DND-41 (cell line): ENCODE data around the gene SGK1.
"Not testable (repeated sequence)": the region's sequence is repeated elsewhere in the genome, so short reads cannot be mapped to it uniquely, and the experiment has no call there.

Experiments
- ATAC-seq: fragments of 200-7000 bp; cut with Tn5 transposase; 3 replicates; pipeline ENCODE4 v1.9.1; 2021; ENCODE audit warnings: low read depth; ENCODE audit not compliant: insufficient read depth
- DNase-seq: peaks from one replicate; pipeline ENCODE4 v3.0.0-alpha.2; 2020
- H2AFZ ChIP-seq: 2 replicates; pipeline ENCODE4 v1.6.0; 2012; ENCODE audit warnings: low read depth, low read length
- H3K27ac ChIP-seq: 2 replicates; pipeline ENCODE4 v1.5.1; 2012; ENCODE audit warnings: low read length, inconsistent platforms
- H3K27me3 ChIP-seq: fragments of 200-600 bp; sonication (generic); 2 replicates; pipeline ENCODE4 v1.6.0; 2012; ENCODE audit warnings: low read length, mild to moderate bottlenecking, inconsistent platforms; ENCODE audit not compliant: insufficient read depth, poor library complexity
- H3K36me3 ChIP-seq: 2 replicates; pipeline ENCODE4 v1.5.1; 2012; ENCODE audit warnings: low read length, inconsistent platforms; ENCODE audit not compliant: insufficient read depth
- H3K4me1 ChIP-seq: 2 replicates; pipeline ENCODE4 v1.5.1; 2012; ENCODE audit warnings: mild to moderate bottlenecking, low read length; ENCODE audit not compliant: insufficient read depth
- H3K4me2 ChIP-seq: 2 replicates; pipeline ENCODE4 v1.6.0; 2012; ENCODE audit warnings: mild to moderate bottlenecking, moderate library complexity, low read length, inconsistent platforms; ENCODE audit not compliant: insufficient read depth
- H3K4me3 ChIP-seq, 2 experiments: fragments of 200-600 bp in 1 of 2; shearing (Covaris generic) in 1 of 2; 2 replicates each; pipeline ENCODE4 v1.5.1; 2012 to 2016; ENCODE audit warnings: inconsistent platforms in 2 of 2, low read length in 2 of 2, mild to moderate bottlenecking in 2 of 2, low read depth in 1 of 2, moderate library complexity in 1 of 2
- H3K79me2 ChIP-seq: 2 replicates; pipeline ENCODE4 v1.6.0; 2012; ENCODE audit warnings: low read length, inconsistent platforms; ENCODE audit not compliant: insufficient read depth
- H3K9ac ChIP-seq: 2 replicates; pipeline ENCODE4 v1.6.0; 2012; ENCODE audit warnings: low read depth, mild to moderate bottlenecking, inconsistent platforms, low read length, moderate library complexity
- H3K9me3 ChIP-seq: 2 replicates; pipeline ENCODE4 v1.5.1; 2012; ENCODE audit warnings: low read length, moderate library complexity, mild to moderate bottlenecking, inconsistent platforms; ENCODE audit not compliant: insufficient read depth, severe bottlenecking
- H4K20me1 ChIP-seq: 2 replicates; pipeline ENCODE4 v1.6.0; 2012; ENCODE audit warnings: low read length; ENCODE audit not compliant: insufficient read depth
- EZH2 ChIP-seq: IDR thresholded peaks from 3 replicates; pipeline ENCODE4 v1.6.1; 2012; ENCODE audit warnings: borderline replicate concordance, low read depth, mild to moderate bottlenecking, moderate library complexity, low read length, inconsistent platforms; ENCODE audit not compliant: severe bottlenecking
- TF ChIP-seq, protein P1 (sequence below): IDR thresholded peaks from 2 replicates; pipeline ENCODE4 v1.5.1; 2012; ENCODE audit warnings: borderline replicate concordance, low read length, moderate library complexity, mild to moderate bottlenecking; ENCODE audit not compliant: poor library complexity, severe bottlenecking; ENCODE audit errors: extremely low read depth

SGK1 gene

DNA sequence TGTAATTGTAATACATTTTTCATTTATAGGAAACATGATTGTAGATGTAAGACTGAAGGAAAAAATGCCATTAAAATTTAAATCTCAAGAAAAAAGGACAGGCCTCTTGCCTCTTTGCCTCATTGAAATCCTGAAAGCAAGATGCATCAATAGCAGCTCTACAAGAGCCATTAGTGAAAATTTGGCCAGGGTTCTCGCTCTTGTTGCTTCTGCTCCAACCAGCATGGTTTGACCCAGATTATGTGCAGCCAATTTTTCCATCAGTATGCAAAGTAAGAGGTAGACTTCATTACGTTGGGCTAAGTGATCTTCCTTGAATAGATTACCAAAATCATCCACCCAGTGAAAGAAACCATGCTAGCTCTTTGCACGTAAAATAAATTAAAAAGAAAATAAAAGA, 106.6 kb downstream of the SGK1 start:
- Histone ChIP-seq H3K36me3 (no peaks in the 10 kb centered on the region), H3K4me1 (no peaks in the 10 kb centered on the region), H2AFZ (no peak overlapping the region), H3K4me3 (no peak overlapping the region), H3K27ac (no peak overlapping the region), H3K27me3 (no peaks in the 10 kb centered on the region), H3K9me3 (no peaks in the 10 kb centered on the region), H4K20me1 (no peaks in the 10 kb centered on the region), H3K4me2 (no peak overlapping the region), H3K79me2 (no peaks in the 10 kb centered on the region), H3K9ac (no peak overlapping the region)
- TF ChIP-seq, protein P1, sequence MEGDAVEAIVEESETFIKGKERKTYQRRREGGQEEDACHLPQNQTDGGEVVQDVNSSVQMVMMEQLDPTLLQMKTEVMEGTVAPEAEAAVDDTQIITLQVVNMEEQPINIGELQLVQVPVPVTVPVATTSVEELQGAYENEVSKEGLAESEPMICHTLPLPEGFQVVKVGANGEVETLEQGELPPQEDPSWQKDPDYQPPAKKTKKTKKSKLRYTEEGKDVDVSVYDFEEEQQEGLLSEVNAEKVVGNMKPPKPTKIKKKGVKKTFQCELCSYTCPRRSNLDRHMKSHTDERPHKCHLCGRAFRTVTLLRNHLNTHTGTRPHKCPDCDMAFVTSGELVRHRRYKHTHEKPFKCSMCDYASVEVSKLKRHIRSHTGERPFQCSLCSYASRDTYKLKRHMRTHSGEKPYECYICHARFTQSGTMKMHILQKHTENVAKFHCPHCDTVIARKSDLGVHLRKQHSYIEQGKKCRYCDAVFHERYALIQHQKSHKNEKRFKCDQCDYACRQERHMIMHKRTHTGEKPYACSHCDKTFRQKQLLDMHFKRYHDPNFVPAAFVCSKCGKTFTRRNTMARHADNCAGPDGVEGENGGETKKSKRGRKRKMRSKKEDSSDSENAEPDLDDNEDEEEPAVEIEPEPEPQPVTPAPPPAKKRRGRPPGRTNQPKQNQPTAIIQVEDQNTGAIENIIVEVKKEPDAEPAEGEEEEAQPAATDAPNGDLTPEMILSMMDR, result no peak
- TF ChIP-seq EZH2, result no peak
- no peak for DNase-seq
- ATAC-seq, result no peak

DNA sequence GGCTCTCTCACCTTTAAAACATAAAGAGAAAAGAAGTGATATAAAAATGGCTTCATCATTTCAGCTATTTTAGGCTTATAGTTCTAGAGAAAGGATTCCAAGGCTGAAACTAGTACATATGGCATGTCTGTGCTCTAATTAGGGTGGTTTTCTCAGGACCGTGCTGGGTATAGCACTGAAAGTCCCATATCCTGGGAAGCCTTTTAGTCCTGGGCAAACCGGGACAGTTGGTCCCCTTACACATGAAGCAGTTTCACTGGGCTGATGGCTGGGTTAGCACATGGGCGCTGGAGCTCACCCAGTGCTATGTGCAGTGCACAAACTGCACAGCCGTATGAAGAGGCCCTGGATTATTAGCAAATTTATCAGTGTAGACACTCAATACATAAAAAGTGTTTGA, 110.5 kb downstream of the SGK1 start:
- ATAC-seq (no peak), DNase-seq (no peak)
- Histone ChIP-seq H3K9ac (no peak overlapping the region), H3K4me3 (no peak overlapping the region), H4K20me1 (no peaks in the 10 kb centered on the region), H3K79me2 (no peaks in the 10 kb centered on the region), H3K4me2 (no peak overlapping the region), H3K4me1 (no peaks in the 10 kb centered on the region), H3K27me3 (no peaks in the 10 kb centered on the region), H3K9me3 (peaks cover 4% of the 10 kb centered on the region), H3K27ac (no peak overlapping the region), H2AFZ (no peak overlapping the region), H3K36me3 (no peaks in the 10 kb centered on the region)
- TF ChIP-seq, protein P1, result no peak
- TF ChIP-seq EZH2, result no peak

DNA sequence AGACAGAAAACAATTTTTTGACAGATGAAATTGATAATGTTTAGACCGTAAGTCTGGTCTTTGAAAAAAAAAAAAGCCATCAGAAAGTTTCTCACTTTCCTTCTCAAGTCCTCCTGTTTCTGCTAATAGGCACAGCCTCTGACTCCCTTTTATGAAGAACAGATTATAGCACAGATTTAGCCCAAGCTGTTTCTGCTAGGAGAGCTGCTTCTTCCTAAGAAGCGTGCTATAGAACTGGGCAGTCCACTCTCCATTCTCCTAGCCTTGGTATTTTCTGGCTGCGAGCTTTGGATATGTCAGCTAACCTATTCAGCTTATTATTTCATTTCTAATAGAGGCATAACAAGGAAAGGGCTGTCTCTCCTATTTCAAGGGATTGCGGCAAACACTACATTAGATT, 112.5 kb downstream of the SGK1 start:
- no peak for ATAC-seq
- no peak overlapping the region for H3K9ac ChIP-seq
- no peak overlapping the region for H3K4me2 ChIP-seq
- no peak overlapping the region for H3K4me3 ChIP-seq
- no peaks in the 10 kb centered on the region for H3K27me3 ChIP-seq
- H3K36me3 ChIP-seq, result no peaks in the 10 kb centered on the region
- H3K9me3 ChIP-seq, result peaks cover 4% of the 10 kb centered on the region
- H3K79me2 ChIP-seq, result no peaks in the 10 kb centered on the region
- H4K20me1 ChIP-seq, result no peaks in the 10 kb centered on the region
- no peak overlapping the region for H2AFZ ChIP-seq
- DNase-seq, result no peak
- H3K4me1 ChIP-seq, result no peaks in the 10 kb centered on the region
- TF ChIP-seq, protein P1, result no peak
- TF ChIP-seq EZH2, result no peak
- H3K27ac ChIP-seq, result no peak overlapping the region

GRCh38 chr6:134204759-134205158, 113.2 kb downstream of the SGK1 start:
- H3K27ac ChIP-seq, H3K9ac ChIP-seq: not testable (repeated sequence)

More at GRCh38 chr6:134204759-134205158, 113.2 kb downstream of the SGK1 start:
- H4K20me1 ChIP-seq, ATAC-seq, H3K79me2 ChIP-seq, H3K4me2 ChIP-seq, H3K27me3 ChIP-seq, H3K4me3 ChIP-seq, H2AFZ ChIP-seq, DNase-seq, H3K36me3 ChIP-seq, H3K4me1 ChIP-seq, H3K9me3 ChIP-seq: not testable (repeated sequence)
